Measurements from ENCODE around the gene PSMD11. TPM values are rescaled to one million over a fixed set of nuclear protein-coding genes. Genes with fewer than 3 reads are reported as not detected.

Gene PSMD11
- total and polyA plus RNA-seq, 2 of the 8 experiments (the other 6 are each of a cell fraction or from before 2014, with no cell fraction given) = 68.4 to 171 TPM

GRCh38 chr17:32498391-32498790 is 54.1 kb downstream of the PSMD11 start:
- no peaks in the 10 kb centered on the region for H3K36me3 ChIP-seq (ENCODE audit: control insufficient read depth in 2 of 4, insufficient read depth in 4 of 4, low read length in 3 of 4)
- no peak overlapping the region for H2BK15ac ChIP-seq (ENCODE audit: low read length)
- POLR2A ChIA-PET (ENCODE audit: partially characterized antibody) = interaction anchor here (0.7 to 1.5 kb wide), 4 partner anchors 9 to 14 kb away, joined by 3 to 7 read pairs (median 4); partner anchors contain the start of gene CDK5R1
- H3K27me3 ChIP-seq (replicated peaks in 1 of 4; ENCODE audit: control insufficient read depth in 3 of 4, extremely low read depth in 1 of 4, insufficient read depth in 3 of 4, low read length in 3 of 4) = no peaks in the 10 kb centered on the region
- no peaks in the 10 kb centered on the region for H3K79me2 ChIP-seq (ENCODE audit: control insufficient read depth in 1 of 2, insufficient read depth in 2 of 2, low read length in 2 of 2)
- H3K79me1 ChIP-seq (ENCODE audit: low read depth, low read length) = no peaks in the 10 kb centered on the region
- no peak overlapping the region for H3K23ac ChIP-seq (ENCODE audit: insufficient read length)
- no peak overlapping the region for H3K4me3 ChIP-seq (ENCODE audit: extremely low read depth in 1 of 4, insufficient read depth in 2 of 4, low read depth in 3 of 4, low read length in 4 of 4)
- no peak overlapping the region for H3K56ac ChIP-seq (replicated peaks; ENCODE audit: insufficient read length, low read depth, low read length)
- H2AFZ ChIP-seq (ENCODE audit: low read length) = no peak overlapping the region
- H3K23me2 ChIP-seq (ENCODE audit: low read depth, low read length) = no peaks in the 10 kb centered on the region
- no peak overlapping the region for H3K4ac ChIP-seq (replicated peaks; ENCODE audit: insufficient read length, low read depth, low read length)
- no peak overlapping the region for H2BK12ac ChIP-seq (ENCODE audit: low read depth, low read length)
- no peak overlapping the region for H4K91ac ChIP-seq (replicated peaks; ENCODE audit: insufficient read length, low read length)
- CTCF ChIA-PET (ENCODE audit: partially characterized antibody) = interaction anchor here (0.6 to 1.9 kb wide), 5 partner anchors 11 to 256 kb away, joined by 3 to 8 read pairs (median 3); partner anchors contain the start of gene CDK5R1
- H2BK20ac ChIP-seq (ENCODE audit: low read length) = no peak overlapping the region
- peaks cover 0 to 9% (median 5%) of the 10 kb centered on the region in 4 experiments; a peak in 5 of 7 replicates for H3K4me1 ChIP-seq (replicated peaks in 1 of 4; ENCODE audit: control insufficient read depth in 3 of 4, insufficient read depth in 4 of 4, low read length in 3 of 4)
- no peaks in the 10 kb centered on the region for H4K20me1 ChIP-seq (replicated peaks in 1 of 2; ENCODE audit: control insufficient read depth in 1 of 2, insufficient read depth in 2 of 2, low read length in 2 of 2)
- H3K9ac ChIP-seq (replicated peaks in 1 of 4; ENCODE audit: extremely low read depth in 1 of 4, low read depth in 3 of 4, low read length in 3 of 4) = no peak overlapping the region
- no peak overlapping the region for H2BK5ac ChIP-seq (ENCODE audit: low read depth, low read length)
- peak in 1 of 2 experiments; percentile 62 for DNase-seq (ENCODE audit: low read depth in 1 of 2, low spot score in 2 of 2)
- H3K14ac ChIP-seq (ENCODE audit: insufficient read length) = no peak overlapping the region
- FAIRE-seq = no peak
- no peak overlapping the region for H2AK5ac ChIP-seq (ENCODE audit: low read depth, low read length)
- no peak overlapping the region for H3K4me2 ChIP-seq (ENCODE audit: insufficient read depth in 1 of 2, low read depth in 2 of 2, low read length in 2 of 2)
- no peak overlapping the region for H4K8ac ChIP-seq (ENCODE audit: extremely low read depth, insufficient read depth, low read length)
- H3K18ac ChIP-seq (ENCODE audit: extremely low read depth, low read length) = no peak overlapping the region
- WGBS, 2 experiments (ENCODE audit: extremely low coverage in 1 of 2, insufficient coverage in 1 of 2, insufficient read length in 1 of 2, insufficient replicate concordance in 2 of 2, low coverage in 1 of 2, low lambda C conversion rate in 2 of 2, missing lambda C conversion rate in 1 of 2) = 62% methylated on average over 9 of the region's 9 CpGs; no CpG with 5 or more reads in 1 of the 2 experiments
- no peak overlapping the region for H2BK120ac ChIP-seq (replicated peaks; ENCODE audit: low read depth, low read length)
- no peaks in the 10 kb centered on the region for H3K9me3 ChIP-seq (ENCODE audit: insufficient read depth in 2 of 2, low read depth in 1 of 2, low read length in 1 of 2)
- H4K5ac ChIP-seq (ENCODE audit: insufficient read length, low read depth, low read length) = no peak overlapping the region
- no peak overlapping the region for H3K27ac ChIP-seq (ENCODE audit: low read depth, low read length)
